Measurements from ENCODE around the gene CLDN25.

CLDN25 gene

DNA sequence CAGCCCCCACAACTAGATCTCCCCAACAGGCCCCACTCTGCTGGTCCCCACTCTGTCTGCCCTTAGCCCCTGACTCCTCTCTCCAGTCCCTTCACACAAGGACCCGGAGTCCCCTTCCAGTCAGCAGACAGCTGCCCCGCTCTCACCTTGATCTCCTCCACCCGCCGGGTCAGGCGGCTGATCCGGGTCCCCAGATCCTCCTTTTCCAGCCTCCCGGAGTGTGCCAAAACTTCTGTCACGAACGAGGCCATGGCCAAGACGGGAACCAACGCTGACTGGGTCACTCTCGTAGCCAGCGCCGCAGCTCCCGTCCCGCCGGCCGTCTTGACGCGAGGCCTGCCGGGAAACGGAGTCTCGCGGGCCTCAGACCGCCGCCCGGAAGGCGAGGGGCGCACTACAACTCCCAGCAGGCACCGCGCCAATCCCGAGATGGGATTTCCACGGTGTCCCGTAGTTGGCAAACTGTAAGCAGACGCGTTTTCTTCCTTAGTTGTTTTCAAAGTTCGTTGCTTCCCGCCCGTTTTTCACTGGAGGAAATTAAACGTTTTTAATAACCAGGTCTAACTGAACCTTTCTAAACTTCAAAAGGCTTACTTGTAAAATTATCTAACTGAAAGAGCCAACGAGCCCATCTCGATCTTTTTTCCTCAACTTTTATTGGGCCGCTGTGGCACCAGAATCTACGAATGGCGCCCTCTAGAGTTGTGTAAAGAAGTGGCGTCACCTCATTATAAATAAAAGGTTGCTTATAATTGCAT is 6.0 kb upstream of the CLDN25 start, which contains the start of gene ZW10:
ZW10 (minus strand) TSS at position 277 of the 758 bp plus-strand sequence; CDS start at position 251, 26 bp downstream.
- TF ChIP-seq TAF1 (IDR thresholded peaks at IDR 0.05; ENCODE audit: borderline replicate concordance, insufficient read depth, low read length) (peak; percentile 55; the same call in 1 of the 2 replicates), POLR2AphosphoS5 (IDR thresholded peaks at IDR 0.05; ENCODE audit: low read depth, low read length) (peak; percentile 89), FOXP2 (optimal IDR thresholded peaks at IDR 0.05; ENCODE audit: borderline replicate concordance, extremely low read depth, extremely low read length, insufficient read depth) (peak; percentile 84), SIN3A (IDR thresholded peaks at IDR 0.05; ENCODE audit: borderline replicate concordance, insufficient read depth, low read length) (peak; percentile 28; the same call in 1 of the 2 replicates)
- TF ChIP-seq, protein P1, sequence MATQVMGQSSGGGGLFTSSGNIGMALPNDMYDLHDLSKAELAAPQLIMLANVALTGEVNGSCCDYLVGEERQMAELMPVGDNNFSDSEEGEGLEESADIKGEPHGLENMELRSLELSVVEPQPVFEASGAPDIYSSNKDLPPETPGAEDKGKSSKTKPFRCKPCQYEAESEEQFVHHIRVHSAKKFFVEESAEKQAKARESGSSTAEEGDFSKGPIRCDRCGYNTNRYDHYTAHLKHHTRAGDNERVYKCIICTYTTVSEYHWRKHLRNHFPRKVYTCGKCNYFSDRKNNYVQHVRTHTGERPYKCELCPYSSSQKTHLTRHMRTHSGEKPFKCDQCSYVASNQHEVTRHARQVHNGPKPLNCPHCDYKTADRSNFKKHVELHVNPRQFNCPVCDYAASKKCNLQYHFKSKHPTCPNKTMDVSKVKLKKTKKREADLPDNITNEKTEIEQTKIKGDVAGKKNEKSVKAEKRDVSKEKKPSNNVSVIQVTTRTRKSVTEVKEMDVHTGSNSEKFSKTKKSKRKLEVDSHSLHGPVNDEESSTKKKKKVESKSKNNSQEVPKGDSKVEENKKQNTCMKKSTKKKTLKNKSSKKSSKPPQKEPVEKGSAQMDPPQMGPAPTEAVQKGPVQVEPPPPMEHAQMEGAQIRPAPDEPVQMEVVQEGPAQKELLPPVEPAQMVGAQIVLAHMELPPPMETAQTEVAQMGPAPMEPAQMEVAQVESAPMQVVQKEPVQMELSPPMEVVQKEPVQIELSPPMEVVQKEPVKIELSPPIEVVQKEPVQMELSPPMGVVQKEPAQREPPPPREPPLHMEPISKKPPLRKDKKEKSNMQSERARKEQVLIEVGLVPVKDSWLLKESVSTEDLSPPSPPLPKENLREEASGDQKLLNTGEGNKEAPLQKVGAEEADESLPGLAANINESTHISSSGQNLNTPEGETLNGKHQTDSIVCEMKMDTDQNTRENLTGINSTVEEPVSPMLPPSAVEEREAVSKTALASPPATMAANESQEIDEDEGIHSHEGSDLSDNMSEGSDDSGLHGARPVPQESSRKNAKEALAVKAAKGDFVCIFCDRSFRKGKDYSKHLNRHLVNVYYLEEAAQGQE (IDR thresholded peaks at IDR 0.05; ENCODE audit: insufficient read depth in 1 of 2, low read depth in 2 of 2, low read length in 2 of 2), result no peak

DNA sequence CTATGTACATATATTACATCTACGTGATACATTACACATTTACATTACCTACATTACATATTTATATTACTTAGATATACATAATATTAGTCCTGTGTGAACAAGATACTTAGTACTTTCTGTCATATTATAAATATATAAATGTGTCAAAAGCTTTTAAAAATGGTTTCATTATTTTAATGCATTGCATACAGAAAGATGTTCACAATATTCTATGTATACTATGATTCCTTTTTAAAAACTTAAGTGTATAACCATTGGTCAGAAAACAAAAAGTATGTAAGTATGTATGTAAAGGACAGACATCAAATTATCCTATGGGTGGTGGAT is 5.5 kb upstream of the CLDN25 start:
- TF ChIP-seq POLR2AphosphoS5 (IDR thresholded peaks at IDR 0.05; ENCODE audit: low read depth, low read length), result no peak
- TF ChIP-seq, protein P1 (IDR thresholded peaks at IDR 0.05; ENCODE audit: insufficient read depth in 1 of 2, low read depth in 2 of 2, low read length in 2 of 2), result no peak
- TF ChIP-seq SIN3A (IDR thresholded peaks at IDR 0.05; ENCODE audit: borderline replicate concordance, insufficient read depth, low read length), result no peak
- TF ChIP-seq TAF1 (IDR thresholded peaks at IDR 0.05; ENCODE audit: borderline replicate concordance, insufficient read depth, low read length), result no peak
- TF ChIP-seq FOXP2 (optimal IDR thresholded peaks at IDR 0.05; ENCODE audit: borderline replicate concordance, extremely low read depth, extremely low read length, insufficient read depth), result no peak

DNA sequence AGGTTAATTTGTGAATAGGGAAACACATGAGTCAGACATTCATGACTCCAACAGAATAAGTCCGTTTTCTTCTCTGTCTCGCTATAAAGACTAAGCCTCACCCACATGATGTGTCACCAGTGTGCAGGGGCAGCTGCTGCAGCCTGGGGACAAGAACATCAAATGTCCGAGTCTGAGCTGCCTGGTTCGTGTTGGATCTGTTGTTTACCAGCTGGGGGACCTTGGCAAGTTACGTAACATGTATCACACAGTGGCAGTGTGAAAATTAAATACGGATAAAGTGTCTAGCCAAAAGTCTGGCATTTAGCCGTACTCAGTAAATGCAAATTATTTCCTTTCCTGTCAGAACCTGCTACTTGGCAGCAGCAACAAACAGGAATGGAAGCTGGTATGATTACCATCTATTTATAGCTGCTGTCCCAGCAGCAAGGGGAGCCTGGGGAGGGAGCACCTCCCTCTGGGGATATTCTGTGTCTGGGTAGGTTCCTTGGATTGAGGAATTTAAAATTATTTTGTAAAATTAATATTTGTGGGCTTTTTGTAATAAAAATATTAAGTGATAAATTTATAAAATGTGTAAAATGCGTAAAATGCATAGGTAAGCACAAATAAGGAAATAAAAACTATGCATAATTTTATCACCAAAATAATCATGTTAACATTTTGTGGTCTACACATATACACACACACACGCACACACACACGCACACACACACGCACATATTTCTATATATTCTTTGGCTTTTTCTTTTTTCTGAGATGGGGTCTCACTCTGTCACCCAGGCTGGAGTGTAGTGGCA is 1.3 kb upstream of the CLDN25 start:
- TF ChIP-seq, protein P1 (IDR thresholded peaks at IDR 0.05; ENCODE audit: insufficient read depth in 1 of 2, low read depth in 2 of 2, low read length in 2 of 2), result no peak
- TF ChIP-seq POLR2AphosphoS5 (IDR thresholded peaks at IDR 0.05; ENCODE audit: low read depth, low read length) (no peak), FOXP2 (optimal IDR thresholded peaks at IDR 0.05; ENCODE audit: borderline replicate concordance, extremely low read depth, extremely low read length, insufficient read depth) (no peak), SIN3A (IDR thresholded peaks at IDR 0.05; ENCODE audit: borderline replicate concordance, insufficient read depth, low read length) (no peak), TAF1 (IDR thresholded peaks at IDR 0.05; ENCODE audit: borderline replicate concordance, insufficient read depth, low read length) (no peak)

DNA sequence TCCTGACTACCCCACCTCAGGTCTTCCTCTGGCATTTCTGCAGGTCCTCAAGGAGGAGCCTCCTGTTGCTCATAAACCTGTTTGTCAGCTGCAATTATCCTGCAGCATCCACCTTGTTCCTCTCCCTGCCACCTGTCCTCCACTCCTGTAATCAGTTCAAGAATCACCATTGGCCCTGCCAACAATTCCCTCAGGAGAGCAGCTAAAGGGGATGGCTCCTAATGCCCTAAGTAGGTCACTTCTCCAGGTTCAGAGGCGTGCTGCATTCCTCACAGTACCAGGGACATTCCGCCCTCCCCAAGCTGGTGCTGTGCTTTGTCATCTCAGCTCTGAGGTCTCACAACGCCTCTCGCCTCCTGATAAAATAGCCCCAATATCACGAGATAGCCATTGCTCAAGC is 2.1 kb downstream of the CLDN25 start:
- TF ChIP-seq SIN3A (IDR thresholded peaks at IDR 0.05; ENCODE audit: borderline replicate concordance, insufficient read depth, low read length) (no peak), FOXP2 (optimal IDR thresholded peaks at IDR 0.05; ENCODE audit: borderline replicate concordance, extremely low read depth, extremely low read length, insufficient read depth) (no peak), TAF1 (IDR thresholded peaks at IDR 0.05; ENCODE audit: borderline replicate concordance, insufficient read depth, low read length) (no peak), POLR2AphosphoS5 (IDR thresholded peaks at IDR 0.05; ENCODE audit: low read depth, low read length) (no peak)
- TF ChIP-seq, protein P1 (IDR thresholded peaks at IDR 0.05; ENCODE audit: insufficient read depth in 1 of 2, low read depth in 2 of 2, low read length in 2 of 2), result no peak

Data from PFSK-1 (cell line).